Hepatic stellate cell (primary cell): Measurements from ENCODE around the gene TNNC1.

Source experiments
- DNase-seq: peaks from one replicate; pipeline ENCODE4 v3.0.0; 2011; ENCODE audit warnings: low spot score

The TNNC1 gene

DNA sequence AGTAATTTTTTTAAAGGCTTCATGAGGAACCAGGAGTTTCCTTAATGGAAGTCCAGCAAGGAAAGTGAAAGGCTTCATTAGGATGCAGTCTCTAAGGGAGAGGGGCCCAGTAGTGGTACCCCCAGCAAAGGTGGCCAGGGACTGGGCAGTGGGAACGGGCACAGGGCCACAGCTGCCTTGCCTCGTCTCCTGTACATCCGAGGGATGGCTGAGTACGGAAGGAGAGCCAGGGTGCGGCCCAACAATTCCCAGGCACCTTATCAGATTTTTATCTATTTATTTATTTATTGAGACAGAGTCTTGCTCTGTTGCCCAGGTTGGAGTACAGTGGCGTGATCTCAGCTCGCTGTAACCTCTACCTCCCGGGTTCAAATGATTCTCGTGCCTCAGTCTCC lies 23.4 kb downstream of the TNNC1 start:
- no peak for DNase-seq

DNA sequence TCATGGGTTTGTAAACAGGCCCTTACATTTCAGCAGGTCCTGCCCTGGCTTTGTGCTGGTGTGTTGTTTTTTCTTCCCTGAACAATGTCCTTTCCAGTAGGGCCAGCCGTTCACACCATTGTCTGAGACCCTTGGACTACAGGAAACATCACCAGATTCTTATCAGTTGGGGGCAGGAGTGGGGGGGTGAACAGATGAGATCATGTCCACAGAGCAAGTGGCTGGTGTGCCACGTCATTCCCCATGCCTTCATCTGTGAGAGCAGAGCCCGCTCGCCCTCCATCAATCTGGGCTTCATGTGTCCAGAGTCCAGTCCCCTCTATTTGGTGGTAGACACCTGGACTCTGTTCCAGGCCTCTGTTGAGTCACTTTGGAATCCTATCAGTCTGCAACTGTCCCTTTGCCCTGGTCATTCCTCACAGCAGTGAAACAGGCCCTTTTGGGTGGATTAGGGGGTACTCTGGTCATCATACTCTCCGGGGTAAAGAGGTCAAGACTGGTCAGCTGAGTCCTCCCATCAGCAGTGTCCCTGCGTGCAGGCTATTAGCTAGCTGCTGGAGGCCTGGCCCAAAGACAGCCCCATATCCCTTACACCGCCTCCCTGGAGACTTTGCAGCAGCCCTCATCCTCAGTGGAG lies 23.9 kb downstream of the TNNC1 start:
- no peak for DNase-seq

DNA sequence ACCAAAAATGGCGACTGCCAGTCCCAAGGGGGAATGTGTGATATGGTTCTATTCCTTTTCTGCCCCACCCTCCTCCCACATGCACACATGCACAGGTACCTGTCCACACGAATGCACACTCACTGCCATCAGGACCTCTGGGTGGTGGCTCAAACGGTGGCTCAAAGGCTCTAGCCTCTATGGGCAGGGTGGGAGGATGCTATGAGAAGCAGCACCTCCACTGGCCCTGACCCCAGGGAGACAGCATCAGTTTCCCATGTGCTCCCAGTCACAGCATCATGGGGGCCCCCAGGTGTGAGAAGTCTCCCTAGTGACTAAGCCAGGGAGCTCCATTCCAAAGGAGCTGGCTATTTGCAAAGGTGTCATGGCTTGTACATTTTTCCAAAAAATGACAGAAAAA lies 24.8 kb downstream of the TNNC1 start:
- DNase-seq = no peak

DNA sequence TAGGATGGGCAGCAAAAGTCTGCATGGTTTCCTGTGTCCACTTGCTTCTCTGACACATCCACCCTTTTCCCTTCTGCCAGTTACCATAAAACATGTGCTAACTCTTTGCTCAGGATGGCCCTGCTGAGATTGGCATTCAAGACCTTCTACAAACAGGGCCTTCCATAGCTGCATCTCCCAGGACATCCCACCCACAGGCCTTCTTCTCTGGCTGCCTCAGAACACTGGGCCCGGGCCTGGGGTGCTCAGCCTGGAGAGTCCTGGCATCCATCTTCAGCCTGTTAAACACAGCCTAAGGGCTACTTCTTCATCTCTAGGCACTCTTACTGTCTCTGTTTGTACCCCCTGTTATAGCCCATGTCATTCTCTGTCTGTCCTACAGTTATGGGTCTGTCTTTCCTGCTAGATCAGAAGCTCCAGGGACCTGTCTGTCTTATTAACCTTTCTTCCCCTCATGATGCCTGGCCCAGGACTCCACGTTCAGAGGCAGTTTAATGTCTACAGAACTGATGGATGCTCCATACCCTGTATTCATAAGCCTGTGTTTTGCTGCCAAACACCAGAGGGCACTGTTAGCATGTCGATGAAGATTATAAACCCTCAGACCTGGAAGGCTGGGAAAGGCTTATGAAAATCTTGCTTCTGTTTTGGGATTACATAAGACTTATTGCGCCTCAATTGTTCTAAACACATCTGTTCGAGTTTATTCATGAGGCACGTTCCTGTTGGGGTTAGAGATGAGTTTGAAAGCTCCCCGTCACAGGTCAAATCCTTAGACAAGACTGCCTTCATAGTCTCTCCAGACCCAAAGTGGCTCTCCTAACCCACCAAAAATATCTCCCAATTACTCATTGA lies 25.5 kb downstream of the TNNC1 start:
- DNase-seq = peak; percentile 63

DNA sequence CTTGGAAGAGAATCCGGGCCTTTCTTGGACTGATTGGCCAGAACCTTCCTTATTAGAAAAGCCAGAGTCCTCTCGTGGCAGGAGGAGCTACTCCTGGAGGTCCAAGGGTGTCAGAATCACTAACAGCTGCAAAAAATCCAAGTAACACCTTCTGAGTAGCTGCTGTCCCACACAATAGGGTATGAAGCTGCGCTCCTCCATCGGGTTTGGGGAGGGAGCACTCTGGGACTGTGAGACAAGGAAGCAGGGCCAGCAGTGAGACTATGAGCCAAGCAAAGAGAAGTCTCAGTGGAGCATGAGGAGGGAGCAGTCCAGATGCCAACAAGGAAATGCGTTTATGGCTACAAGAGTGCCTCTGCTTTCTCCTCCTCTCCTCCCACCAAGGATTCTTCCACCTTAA lies 30.7 kb downstream of the TNNC1 start:
- DNase-seq = no peak

DNA sequence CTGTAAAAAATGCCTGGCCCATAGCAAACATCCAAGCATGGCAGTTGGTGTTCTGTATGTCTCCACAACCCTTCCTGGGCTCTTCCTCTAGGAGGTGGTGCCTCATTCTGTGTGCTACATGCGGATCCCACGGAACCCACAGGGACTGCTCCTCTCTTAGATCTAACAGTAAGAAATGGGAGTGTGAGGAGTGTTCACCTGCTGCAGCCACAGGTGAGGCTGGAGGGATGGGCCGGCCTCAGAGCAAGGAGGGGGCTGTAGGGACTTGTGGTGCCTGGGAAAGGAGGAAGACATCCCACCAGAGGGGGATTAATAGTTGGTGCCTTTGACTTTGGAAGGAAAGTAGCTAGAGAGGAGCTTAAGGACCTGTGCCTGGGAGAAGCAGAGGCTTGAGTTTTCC lies 31.2 kb downstream of the TNNC1 start:
- DNase-seq = no peak

DNA sequence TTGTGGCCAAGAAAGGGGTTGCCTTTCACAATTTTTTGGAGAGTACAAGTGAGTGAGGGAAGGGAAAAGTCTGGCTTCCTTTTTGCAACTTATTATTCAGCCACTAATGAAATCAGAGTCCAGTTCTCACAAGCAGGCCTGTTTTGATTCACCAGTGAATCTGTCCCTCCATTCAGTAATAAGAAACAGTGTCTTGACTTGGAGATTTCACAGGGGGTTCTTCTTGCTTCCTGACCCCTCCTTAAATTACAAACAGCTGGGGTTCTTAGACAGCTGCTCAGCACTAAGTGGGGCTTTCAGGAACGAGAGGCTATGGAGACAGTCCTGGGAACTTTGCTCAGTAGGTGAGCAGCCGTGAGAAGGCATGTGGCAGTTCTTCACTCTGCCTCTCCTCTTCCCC lies 33.5 kb downstream of the TNNC1 start:
- DNase-seq = no peak

DNA sequence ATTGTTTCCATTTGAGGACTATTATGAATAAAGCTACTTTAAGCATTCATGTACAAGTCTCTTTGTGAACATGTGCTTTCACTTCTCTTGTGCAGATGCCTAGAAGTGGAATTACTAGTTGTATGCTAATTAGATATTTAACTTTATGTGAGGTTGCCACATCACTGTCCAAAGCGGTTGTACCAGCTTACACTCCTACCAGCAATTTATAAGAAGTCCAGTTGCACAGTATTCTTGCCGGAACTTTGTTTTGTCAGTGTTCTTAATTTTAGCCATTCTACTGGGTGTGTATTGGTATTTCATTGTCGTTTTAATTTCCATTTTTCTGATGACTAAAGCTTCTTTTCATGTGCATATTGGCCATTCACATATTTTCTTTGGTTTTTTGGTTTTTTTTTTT lies 38.0 kb downstream of the TNNC1 start:
- DNase-seq = no peak

DNA sequence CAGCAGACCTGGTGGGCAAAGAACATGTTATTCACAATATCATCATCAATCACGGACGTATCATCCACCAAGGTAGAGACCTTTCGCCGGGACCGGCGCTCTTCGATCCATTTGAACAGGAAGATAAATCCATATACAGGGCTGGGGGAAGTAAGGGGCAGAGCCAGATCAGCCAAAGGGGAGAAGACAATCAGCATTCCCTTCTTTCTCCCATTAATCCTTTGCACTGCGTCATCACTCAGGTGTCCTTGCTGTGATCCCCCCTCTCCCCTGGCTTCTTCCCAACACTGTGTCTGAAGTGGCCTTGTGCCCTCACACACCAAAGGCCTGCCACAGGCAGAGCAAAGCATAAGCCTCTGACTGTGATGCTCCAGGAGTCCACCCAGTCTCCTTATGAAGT lies 45.4 kb downstream of the TNNC1 start:
- no peak for DNase-seq

DNA sequence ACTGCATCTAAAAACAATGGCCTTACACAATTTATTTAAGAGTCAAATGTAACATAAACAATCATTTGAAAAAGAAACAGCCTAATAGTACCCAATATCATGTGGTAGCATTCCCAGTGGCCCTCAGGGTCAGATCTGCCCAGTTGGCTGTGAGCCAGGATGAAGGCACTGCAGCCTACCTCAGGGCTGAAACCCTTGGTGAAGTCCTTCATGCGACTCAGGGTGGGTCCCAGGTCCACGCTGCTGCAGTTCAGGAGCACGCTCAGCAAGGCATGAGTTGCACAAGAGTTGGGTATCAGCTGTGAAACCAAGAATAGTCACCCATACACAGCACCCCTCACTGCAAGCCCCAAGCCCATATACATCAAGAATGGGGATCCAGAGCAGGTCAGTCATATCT lies 46.1 kb downstream of the TNNC1 start:
- no peak for DNase-seq

DNA sequence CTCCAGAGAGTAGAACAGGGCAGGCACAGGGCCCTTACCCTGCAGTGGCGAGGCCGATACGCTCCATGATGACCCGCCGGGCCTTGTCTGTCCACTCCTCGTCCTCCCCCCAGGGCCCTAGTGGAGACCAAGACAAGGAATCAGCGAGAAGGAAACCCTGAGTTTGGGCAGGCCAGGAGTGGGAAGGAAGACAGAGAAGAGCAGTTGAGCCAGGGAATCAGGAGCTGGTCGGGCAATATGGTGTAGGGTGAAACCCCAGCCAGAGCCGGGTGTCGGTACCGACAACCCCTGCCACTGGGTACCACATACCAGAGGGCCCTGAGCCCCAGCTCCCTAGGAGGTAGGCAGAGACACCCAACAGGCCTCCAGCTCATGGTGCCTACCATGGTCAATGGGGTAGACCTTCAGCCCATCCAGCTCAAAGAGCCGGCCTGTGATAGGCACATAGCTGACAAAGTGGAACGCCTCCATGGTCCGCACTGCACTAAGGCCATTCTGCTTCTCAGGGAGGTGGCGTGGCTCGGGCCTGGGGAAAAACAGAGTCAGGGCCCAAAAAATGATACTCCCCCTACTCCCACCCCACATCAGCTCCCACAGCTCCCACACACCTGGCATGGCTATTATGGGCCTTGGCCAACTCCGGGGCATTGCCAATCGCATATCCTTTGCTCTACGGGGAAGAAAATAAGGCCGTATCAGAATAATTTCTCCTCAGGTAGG lies 46.9 kb downstream of the TNNC1 start:
- DNase-seq = no peak

DNA sequence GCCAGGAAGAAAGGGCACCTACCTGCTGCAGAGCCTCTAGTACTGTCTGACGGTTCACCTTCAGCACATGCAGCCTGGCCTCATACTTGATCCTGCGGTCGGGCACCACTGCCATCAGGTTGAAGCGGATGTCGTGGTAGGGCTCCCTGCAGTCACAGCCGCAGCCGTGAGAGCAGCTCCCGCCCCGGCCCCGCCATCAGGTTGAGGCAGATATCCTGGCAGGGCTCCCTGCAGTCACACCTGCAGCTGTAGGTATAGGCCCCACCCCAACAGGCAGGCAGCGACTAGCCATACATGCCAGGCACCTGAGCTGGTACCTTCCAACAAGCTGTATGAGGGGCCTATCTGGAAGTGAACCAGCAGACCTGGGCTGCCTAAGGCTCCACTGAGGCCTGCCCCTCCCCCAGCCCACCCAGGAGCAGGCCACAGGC lies 47.6 kb downstream of the TNNC1 start:
- DNase-seq = no peak

DNA sequence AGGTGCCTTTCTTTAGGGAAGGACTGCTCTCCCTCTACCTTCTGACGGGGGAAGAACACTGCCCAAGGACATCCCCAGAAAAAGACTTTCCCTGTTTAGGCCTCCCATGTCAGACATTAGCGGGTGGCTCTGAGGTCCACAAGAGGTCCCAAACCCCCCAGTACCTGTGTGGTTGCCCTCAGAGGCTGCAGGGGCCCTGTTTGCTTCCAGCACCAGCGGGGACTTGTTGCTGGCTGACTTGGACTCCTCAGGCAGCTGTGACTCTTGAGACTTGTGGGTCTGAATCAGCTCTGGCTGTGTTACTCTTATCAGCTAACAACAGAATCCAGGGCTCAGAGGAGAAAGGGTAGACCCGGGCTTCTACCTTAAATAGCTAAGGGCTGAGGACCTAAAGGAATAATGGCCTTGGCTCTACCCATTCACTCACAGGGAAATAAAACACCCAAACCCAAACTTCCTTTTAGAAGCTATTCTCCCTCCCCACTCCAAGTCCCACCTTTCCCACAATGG lies 48.2 kb downstream of the TNNC1 start:
- no peak for DNase-seq

DNA sequence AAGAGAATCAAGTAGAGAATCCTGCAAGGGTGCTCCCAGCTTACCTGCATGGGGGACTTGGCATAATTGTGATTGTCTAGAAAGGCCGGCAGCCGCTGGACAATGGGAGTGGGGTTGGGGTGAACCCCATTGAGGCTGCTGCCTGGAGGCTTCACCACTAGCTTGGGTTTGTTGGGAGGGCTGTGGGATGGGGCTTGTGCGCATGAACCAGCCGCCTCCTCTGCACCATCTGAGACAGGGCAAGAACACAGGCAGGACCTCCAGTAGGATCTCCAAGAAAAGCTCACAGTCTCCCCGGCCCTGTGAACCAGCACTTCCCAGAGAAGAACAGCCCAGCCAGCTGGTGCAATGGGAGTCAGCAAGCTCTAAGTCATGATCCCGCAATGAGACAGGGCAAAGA lies 48.8 kb downstream of the TNNC1 start:
- no peak for DNase-seq

DNA sequence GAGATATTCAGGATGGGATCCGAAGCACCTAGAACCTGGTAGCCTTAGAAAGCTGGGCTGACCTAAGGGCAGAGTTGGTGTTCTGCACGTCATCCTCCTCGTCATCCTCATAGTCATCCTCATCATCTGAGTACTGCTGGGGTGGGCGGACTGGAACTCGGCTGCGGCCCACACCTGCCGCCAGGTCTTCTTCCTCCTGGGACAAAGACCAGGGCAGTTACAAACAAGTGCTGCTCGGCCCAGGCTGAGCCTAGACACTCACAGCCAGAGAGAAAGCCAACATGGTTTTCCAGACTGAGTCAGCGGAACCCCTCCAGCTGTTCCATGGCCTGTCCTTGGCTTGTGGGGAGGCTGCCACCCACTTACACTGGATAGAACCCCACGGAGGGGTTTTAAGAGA lies 49.5 kb downstream of the TNNC1 start:
- DNase-seq = no peak

DNA sequence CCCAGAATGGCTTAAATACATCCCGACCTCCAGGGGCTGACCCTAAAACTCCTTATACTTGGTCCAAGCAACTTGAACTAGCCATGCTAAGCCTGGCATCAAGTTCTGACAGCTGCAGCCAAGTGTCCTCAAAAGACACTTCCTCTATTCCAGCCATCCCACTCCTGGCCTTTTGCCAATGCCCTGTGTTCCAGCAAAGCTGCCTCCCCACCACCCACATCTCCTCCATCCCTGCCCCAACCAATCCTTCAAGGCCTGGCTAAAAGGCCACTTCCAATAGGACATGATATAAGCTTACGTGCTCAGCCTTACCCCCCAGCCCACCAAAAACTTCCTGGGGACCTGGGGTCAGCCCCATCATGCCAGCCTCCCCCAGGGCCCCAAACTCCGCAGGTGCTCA lies 49.9 kb downstream of the TNNC1 start:
- DNase-seq = no peak

DNA sequence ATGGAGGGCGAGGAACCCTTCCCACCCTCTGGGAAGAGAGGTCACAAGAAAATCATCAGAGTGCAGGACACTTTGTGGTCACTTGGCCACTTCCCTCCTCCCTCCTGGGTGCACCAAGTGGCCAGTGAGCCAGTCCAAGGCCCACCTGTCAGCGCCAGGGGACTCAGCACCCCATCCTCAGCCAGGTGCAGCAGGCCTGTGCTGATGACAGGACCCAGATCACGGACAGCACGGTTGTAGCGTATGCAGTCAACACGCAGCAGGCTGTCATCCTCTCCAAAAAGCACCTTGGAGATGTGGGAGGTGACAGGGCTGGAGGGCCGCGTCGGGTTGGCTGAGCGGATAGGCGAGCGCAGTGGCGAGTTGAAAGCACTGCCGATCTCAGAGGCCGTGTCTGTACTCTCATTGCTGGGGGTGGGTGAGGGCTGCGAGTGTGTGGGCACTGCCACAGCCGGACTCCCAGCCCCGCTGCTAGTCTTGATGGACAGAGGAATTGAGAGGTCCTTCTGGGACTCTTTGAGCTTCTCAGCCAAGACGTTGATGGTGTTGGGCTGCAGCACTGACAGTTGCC lies 50.5 kb downstream of the TNNC1 start:
- no peak for DNase-seq

DNA sequence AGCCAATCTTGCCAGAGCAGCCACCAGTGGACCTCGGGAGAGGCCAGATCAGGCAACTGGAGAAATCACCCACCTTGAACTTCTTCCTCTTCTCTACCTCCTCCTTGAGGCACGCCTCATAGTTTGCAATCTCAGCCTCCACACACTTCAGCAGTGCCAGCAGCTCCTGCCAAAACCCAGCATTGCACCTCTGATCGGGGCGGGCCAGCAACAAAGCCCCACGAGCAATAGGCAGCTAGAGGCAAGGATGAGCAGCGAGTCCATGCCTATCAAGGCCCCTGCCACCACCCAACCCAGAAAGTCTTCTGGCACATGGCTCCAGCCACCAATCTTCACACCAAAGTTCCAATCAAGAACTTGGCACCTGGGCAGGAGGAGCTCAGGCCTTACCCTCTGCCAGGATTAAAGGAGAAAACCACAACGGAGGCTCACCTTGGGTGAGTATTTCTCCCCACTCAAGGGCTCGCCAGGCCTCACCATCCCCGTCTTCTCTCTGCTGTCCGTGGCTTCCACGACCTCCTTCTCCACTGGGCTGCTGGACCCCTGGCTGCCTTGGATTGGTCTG lies 51.1 kb downstream of the TNNC1 start:
- DNase-seq = no peak

DNA sequence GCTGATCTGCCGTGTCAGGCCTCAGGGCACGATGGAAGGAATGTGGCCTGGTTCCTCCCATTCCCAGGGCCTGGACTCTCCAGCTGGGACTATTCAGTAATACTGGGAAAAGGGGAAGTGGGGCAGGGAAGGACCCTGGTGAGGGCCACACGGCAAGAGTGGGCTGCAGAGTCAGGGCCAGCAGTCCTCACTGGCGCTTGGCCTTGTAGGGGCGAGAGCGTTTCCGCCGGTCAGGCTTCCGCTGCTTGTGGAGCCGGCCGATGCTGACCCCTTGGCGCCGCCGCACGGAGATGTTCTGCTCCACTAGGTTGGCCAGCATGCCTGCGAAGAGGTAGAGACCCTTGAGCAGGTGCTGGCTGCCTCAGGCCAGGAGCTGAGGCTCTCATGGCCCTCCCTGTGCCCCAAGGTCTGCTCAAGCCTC lies 51.7 kb downstream of the TNNC1 start:
- no peak for DNase-seq

DNA sequence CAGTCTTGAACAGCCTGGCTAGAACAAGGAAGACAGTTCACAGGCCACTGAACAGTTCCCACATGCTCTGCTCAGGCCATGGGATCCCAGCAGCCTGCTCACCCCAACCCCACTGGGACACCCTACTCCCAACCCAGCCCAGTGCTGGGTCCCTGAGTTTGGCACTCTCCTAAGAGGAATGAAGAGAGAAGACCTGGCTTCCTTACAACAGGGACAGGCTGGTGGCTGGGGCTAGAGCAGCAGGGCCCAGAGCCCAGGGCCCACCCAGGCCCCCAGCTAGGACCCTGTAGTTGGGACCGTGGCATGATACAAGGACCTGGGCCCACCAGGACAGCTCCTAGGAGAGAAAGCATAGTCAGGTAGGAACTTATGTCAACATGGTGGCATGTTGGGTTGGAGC lies 52.3 kb downstream of the TNNC1 start:
- DNase-seq = no peak
